ENCODE measurements around the gene BCAP31.

GRCh38 chrX:153659268-153659667 is 64.9 kb downstream of the BCAP31 start:
- TF ChIP-seq CTCF (IDR thresholded peaks at IDR 0.05): no peak
- no peak for TF ChIP-seq POLR2AphosphoS5 (IDR thresholded peaks at IDR 0.05; ENCODE audit: insufficient read depth in 1 of 2, low read depth in 1 of 2)
- TF ChIP-seq POLR2A (IDR thresholded peaks at IDR 0.05): no peak

All from vagina (tissue), 2 donors.